HG03565 (cell line): ENCODE results near the gene NDUFA11.

Experiments
- ATAC-seq: cut with Tn5 transposase; IDR thresholded peaks from one replicate; pipeline ENCODE4 v1.9.1; 2021; ENCODE audit warnings: mild to moderate bottlenecking, moderate library complexity; ENCODE audit not compliant: unreplicated experiment

Gene NDUFA11

DNA sequence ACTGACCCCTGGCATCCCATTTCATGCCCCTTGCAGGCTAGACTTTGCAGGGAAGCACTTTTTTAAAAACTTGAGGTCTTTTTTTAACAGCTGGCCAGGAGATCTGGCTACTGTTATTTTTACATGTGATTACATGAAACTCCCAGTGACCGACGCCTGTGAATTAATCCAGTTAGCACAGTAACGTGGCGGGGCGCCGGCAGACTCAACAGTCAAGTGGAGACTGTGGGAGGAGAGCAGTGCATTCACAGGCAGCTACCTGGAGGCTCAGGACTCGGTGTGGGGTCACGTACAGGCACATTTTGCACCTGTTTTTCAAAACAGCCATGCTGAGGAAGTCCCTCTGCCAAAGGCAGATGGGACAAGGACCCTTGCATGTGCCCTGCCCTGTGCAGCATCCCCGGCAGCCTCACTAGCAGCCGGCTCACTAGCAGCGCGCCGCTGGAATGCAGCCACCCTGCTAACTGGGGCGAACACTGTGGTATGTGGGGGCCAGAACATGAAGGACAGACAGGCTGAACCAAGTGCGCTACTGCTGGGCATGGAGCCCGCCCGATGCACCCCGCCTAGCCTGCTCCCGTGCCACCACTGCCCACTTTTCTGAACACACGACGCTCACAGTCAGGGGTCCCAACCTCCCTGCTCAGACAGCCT lies 29.1 kb upstream of the NDUFA11 start:
- no peak for ATAC-seq

DNA sequence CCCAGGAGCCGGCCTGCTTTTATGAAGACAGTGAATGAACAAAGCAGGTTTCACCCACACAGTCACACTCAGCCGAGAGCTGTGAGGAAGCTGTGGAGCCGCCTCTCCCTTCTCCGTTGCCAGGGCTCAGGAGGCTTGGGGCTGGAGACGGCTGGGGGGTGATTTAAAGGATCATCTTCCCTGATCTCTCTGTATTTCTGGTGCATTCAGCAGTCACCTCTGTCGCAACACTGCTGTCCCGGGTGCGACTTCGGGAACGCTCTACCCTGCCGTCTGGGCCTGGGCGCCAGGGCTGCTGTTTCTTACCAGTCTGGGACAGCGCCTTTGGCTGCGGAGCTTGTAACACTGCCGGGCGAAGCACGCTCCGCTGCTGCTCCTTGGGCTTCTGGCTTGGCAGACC lies 28.6 kb upstream of the NDUFA11 start:
- no peak for ATAC-seq

DNA sequence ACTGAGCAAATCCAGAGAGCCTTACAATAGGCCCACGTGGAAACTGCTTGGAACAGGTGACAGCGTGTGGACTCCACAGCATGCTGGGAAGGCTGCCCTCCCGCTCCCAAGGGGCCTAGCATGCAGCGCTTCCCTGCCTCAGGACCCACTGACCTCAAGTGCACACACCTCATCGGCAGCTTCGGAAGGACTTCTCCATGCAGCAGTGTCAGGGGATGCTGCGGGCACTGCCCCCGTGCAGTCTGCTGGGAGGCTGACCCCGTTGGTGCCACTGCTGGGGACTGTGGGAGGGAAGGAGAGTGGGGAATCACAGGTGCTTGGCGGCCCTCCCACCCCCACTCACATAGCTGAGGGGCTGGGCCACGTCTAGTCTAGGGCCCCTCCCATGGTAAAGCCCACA lies 27.7 kb upstream of the NDUFA11 start:
- ATAC-seq: no peak

DNA sequence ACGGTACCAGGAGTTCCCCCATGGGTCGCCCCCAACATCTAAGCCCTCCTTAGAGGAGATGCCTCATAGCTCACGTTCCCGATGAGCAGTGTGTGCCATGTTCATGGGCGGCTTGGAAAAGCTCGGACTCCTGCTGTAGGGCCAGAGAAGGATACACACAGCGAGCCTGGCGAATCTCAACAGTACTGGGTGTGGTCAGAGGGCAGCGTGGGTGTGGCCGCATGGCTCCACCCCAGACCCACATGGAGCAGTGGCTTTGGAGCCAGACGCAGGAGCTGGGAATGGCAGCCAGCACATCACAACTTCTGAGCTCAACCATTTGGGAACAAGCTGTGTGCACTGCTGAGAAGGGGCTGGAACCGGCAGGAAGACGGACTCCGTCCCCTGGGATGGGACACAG lies 26.0 kb upstream of the NDUFA11 start:
- no peak for ATAC-seq

DNA sequence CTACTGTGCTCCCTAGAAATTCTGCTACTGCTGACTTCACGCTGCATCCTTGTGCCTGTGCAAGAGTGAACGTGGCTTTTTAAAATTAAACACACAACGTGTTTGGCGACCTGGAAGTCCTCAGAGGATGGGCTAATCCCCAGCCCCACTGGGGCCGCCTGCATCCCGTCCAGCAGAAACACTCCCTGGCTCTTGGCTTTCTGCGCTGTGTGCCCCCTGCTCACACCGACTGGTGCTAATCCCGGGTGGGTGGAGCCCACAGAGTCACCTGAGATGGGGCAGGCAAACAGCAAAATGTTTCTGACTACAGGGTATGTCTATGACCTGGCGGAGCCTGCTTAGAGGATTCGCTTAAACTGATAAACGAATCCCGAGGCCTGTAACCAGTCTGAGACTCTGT lies 25.6 kb upstream of the NDUFA11 start:
- ATAC-seq: no peak

DNA sequence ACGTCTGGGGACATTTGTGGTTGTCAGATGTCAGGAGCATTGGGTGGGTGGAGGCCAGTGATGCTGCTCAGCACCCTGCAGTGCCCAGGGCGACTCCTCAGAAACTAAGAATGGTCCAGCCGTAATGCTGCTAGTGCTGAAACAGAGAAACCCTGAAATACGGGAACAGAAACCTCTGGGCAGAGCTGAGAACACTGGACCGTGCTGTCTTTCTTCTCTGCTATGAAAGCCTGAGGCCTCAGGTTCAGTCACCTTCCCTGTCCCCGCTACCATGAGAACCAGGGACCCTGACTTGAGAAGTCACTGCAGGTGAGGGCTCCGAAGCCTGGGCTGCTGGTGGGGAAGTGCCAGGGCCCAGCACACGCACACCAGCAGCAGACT lies 23.8 kb upstream of the NDUFA11 start:
- no peak for ATAC-seq

DNA sequence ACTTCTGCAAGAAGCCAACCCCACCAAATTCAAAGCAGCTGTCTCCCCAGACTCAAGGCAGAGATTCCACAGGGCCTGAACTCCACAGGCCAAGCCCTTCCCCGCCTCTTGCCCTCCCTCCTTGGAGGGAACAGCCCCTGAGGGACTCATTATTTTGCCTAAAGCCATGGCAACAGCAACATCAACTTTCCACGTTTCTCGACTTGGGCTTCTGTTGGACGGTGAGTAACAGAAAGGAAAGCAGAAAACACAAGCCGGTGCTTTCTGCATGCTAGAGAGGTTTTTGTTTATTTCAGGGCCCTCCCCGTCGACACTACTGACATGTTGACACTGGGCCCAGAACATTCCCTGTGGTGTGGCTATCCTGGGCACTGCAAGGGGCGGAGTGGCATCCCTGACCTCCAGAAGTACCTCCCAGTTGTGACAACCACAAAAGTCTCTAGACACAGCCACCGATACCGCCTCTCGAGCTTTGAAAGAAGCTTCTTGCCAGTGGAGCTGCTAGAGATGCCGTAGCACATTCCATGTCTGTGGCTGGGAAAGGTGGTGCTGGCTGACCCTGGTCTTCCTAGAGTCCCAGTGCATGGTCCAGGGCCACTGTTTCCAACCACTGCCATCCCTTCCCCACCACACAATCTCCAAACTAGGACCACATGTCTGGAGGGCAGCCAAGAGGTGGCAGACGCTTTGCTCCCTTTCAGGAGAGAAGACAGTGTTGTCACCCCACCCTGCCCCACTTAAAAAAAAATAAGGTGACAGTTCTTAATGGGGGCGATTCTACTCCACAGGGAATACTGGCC lies 23.3 kb upstream of the NDUFA11 start:
- no peak for ATAC-seq

DNA sequence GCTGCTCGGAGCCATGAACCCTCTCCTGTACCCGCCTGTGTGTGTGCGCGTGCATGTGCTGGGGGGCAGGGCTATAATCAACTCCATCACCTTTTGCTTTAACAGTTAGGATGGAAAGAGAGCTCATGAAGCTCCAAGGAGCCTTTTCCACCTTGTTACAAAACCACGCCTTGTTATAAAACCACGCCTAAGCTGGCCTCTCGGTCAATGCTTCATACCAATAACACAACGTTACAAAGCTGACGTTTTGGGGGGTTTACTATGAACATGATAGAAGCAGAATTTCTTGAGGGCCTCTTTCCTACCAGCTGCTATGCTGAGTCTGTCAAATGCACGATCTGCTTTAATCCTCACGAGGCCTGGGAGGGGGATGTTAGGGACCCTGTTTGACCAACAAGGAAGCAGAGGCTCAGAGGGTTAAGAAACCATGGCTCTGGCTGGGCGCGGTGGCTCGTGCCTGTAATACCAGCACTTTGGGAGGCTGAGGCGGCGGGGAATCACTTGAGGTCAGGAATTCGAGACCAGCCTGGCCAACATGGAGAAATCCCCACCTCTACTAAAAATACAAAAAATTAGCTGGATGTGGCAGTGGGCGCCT lies 22.3 kb upstream of the NDUFA11 start:
- no peak for ATAC-seq

DNA sequence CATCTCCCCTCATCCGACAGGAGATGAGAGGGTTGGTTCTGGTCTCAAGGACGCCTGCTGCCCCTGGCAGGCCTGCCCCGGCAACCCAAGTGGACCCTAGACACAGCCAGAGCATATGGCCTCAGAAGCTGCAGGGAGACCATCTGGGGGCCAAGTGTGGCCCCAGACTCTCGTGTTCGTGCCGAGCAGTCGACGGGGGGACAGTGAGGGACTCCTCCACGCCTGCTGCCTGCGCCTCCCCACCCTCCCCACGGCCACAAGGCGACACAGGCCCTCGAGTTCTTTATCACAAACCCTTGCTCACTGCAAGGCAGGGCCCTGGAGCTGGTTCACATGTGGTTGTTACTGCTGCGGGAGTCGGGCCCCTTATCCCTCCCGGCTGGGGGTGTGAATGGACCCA lies 19.8 kb upstream of the NDUFA11 start:
- ATAC-seq: no peak

DNA sequence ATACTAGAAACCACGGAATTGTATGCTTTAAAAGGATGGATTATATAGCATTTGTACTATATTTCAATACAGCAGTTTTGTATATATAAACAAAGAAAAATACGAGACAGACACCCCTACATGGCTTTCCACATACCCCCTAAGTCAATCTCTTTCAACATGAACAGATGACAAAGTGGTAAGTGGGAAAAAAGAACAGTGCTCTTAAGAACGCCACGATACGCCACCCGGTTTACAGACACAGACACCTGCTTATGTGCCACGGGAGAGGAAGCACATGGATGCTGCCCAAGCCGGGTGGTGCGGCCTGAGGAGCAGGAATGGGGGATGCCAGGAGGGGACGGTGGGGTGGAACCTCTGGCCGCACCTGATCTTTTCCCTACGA lies 18.6 kb upstream of the NDUFA11 start:
- no peak for ATAC-seq

DNA sequence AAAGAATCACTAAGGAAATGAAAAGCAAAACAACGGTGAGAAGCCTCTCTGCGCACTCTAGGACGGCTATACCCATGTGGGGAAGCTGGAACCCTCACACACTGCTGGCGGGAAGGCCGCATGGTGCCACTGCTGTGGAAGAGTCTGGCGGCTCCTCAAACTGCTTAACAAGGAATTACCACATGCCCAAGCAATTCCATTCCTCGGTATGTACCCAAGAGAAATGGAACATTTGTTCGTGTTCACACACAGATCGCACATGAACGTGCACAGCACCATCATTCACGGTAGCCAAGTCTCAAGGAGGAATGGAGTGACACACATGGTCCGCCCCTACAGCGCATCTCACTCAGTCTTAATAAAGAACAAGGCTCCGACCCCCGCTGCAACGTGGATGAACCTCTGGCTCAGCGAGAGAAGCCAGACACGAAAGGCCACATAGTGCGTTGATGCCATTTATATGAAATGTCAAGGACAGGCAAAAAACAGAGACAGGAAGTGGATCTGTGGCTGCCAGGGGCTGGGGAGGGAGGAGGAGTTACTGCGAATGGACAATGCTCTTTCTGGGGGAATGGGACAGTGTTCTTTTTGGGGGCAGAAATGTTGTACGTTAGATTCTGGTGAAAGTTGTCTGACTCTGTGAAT lies 18.0 kb upstream of the NDUFA11 start:
- no peak for ATAC-seq

DNA sequence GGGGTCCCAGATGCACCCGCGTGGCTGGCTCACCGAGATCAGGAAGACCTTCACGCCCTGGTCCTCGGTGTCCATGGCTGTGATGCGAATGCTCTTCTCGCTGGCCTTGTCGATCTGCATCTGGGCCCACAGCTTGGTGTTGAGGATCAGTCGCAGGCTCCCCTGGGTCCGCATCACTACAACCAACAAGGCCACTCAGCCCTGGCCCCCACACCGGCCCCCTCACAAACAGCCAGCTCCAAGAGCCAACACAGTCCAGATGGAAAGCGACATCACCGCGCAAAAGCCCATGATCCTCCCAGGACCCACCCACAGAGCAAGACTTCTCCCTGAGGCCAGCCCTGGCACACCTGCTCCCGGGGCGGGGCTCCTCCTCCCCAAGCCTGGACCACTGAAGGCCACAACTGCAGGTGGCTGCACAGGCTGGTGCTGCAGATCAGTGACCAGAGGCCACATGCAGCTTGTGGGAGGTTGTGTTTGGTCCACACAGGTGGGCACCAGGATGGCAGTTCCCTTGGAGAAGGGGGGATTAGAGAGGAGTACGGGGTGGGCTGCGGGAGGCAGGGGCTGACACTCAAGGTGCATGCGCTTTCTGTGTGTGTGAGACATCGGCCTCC lies 15.0 kb upstream of the NDUFA11 start:
- ATAC-seq: no peak

DNA sequence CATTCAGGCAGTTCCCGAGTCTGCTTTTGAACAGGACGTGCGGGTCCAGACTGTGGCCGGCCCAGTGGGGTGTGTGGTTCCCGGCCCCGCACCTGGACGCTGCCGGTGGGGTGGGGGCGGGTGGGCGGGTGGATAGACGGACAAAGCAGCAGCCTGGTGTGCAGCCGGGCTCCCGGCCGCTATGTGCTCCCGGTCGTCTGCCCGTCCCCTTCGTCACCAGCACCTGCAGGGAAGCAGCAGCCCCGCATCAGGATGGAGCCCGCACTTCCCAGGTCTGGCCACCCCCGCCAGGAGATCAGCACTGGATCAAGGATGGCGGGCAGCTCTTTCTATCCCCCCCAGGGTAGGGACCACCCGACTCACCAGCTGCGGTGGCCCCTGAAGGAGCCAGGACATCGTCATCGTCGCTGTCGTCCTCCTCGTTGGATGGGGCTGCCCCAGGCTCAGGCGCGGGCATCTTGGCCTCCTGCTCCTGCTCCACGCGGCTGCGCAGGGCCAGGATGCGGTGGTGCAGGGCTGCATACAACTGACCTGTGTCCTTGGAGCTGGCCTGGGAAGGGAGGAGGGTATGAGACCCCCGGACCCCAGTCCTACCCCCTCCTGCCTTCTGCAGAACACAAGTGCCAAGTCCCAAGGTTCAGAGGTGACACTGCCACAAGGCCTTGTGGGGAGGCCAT lies 14.0 kb upstream of the NDUFA11 start:
- ATAC-seq: no peak

DNA sequence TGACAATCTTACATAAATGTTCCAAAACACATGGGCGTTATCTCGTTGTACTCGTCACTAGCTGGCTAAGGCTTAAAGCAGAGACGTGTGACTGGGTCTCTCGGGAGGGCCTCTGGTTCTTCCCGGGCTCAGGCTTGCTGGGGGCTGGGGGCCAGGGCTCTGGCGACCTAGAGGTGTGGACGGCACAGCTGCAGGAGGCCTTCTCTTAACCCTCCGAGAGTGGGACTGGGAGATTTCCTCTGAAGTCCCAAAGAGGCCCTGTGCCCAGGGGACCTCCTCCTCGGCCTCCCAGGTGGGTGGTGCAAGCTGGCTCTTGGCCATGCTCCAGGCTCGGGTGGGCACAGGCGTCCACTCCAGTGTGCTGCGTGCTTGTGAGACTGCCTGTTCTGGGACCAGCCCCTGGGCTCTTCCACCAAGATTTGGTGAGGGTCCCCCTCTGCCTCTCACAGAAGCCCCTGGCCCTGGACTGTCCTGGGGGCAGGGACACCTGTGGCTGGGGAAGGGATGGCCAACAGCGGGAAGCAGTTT lies 12.7 kb upstream of the NDUFA11 start:
- no peak for ATAC-seq

DNA sequence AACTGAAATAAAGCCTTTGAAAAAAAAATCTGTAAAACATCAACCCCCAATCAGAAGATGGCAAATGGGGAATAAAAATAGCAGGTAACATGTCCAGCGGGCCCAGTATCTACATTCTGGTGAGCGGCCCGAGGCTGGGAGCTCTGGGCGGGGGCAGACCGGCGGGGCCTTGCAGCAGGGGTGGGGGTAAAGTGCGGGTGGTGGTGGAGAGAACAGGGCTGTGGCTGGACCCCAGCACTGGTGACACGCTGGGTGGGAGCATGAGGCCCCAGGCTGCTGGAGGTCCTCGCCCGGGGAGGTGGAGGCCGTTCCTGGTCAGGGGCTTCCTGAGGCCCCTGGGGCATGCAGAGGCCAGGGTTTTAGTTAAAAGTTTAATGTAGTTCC lies 12.2 kb upstream of the NDUFA11 start:
- ATAC-seq: no peak

DNA sequence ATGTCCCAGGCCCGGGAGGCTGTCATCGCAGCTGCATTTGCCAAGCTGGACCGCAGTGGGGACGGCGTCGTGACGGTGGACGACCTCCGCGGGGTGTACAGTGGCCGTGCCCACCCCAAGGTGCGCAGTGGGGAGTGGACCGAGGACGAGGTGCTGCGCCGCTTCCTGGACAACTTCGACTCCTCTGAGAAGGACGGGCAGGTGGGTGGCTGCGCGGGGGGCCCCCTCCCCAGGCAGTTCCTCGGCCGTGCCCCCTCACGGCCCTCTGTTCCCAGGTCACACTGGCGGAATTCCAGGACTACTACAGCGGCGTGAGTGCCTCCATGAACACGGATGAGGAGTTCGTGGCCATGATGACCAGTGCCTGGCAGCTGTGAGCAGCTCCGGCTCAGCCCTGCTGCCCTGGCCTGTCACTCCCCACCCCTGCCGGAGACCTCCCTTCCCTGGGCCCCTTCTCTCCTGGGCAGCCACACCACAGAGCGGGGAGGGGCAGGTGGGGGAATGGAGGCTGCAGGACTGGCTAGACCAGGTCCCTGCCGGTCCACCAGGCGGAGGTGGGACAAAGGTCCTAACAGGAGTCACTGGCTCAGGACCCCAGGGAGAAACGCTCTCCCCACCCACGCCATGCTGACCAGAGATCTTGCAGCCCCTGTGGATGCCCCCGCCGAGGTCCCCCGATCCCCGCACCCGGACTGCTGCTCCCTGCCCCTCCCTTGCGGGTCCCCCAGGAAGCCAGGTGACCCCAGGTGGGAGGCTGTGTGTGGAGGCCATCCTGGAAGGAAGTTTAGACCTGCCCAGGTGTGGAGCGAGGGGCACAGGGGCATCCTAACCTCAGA lies 11.6 kb upstream of the NDUFA11 start:
- no peak for ATAC-seq

DNA sequence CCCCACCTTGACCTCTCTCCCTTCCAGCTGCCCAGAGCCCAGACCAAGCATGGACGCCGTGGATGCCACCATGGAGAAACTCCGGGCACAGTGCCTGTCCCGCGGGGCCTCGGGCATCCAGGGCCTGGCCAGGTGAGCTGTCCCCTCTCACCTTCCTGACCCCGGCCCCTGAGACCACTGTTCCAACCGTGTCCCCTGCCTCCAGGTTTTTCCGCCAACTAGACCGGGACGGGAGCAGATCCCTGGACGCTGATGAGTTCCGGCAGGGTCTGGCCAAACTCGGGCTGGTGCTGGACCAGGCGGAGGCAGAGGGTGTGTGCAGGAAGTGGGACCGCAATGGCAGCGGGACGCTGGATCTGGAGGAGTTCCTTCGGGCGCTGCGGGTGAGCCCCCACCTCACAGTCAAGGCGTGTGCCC lies 10.8 kb upstream of the NDUFA11 start:
- no peak for ATAC-seq

DNA sequence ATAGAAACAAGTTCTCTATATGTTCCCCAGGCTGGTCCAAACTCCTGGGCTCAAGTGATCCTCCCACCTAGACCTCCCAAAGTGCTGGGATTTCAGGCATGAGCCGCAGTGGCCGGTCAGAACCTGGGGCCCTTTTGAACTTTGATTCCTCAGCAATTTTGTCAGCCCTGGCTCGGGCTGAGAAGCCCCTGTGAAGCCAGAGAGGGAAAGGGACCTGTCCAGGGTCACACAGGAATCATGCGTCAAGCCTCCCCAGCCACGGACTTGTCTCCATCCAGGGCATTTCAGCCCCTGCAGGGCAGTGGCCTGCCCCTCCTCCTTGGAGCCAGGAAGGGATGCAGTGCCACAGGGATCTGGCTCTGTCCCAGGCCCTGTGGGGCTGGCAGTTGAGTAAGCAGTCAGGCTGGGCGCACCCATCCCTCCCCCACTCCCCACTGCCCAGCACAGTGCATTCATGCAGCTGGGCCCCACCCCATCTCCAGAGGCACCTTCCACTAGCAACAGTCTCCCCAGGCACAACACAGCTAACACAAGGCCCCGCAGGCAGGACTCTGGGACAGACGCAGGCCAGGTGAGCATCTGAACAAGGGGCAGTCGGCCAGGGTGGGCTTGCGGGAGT lies 10.3 kb upstream of the NDUFA11 start, which contains the start of gene CAPS:
Gene CAPS (plus strand): TSS at position 516 of the 619 bp plus-strand sequence. CDS start 153 bp downstream, outside the sequence.
- no peak for ATAC-seq

DNA sequence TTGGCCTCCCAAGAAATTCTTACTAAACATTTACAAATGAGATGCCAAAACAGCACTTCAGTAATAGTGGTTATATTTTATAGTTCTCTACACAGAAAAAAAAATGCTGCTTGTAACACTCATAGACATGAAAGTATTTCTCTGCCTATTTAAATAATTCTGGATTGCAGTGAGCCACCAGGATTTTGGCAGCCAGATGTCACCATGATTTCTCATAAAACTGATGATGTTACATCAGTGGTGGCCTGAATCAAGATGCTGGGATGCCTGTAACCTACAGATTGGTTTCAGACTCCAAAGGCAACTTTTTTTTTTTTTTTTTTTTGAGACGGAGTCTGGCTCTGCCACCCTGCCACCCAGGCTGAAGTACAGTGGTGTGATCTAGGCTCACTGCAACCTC lies 7.8 kb upstream of the NDUFA11 start:
- ATAC-seq: no peak
